C4-2B (cell line): Measurements from ENCODE around the gene MOV10.

ENCODE experiments used
- H3K27ac ChIP-seq: fragments of 450-650 bp; 2 replicates; pipeline ENCODE4 v1.5.1; 2017
- ZFX ChIP-seq: fragments of 450-650 bp; IDR thresholded peaks from 2 replicates; pipeline ENCODE4 v1.6.1; 2017
- TF ChIP-seq, protein P1 (sequence below): fragments of 450-650 bp; conservative IDR thresholded peaks from 2 replicates; pipeline ENCODE4 v1.5.1; 2017; ENCODE audit warnings: mild to moderate bottlenecking

MOV10 gene

DNA sequence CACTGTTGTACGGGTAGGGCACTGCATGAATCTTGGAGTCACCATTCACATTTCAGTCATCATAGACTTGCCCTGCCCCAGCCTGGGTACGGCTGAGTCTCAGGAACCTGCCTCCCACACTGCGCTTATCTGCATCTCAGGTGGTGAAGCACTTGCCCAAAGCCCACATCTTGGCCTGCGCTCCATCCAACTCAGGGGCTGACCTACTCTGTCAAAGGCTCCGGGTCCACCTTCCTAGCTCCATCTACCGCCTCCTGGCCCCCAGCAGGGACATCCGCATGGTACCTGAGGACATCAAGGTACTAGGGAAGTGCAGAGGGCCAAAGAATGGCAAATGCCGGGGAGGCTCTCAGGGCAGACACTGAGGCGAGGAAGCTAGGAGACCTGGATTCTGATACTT is 20.8 kb downstream of the MOV10 start:
- TF ChIP-seq ZFX = no peak
- TF ChIP-seq, protein P1, sequence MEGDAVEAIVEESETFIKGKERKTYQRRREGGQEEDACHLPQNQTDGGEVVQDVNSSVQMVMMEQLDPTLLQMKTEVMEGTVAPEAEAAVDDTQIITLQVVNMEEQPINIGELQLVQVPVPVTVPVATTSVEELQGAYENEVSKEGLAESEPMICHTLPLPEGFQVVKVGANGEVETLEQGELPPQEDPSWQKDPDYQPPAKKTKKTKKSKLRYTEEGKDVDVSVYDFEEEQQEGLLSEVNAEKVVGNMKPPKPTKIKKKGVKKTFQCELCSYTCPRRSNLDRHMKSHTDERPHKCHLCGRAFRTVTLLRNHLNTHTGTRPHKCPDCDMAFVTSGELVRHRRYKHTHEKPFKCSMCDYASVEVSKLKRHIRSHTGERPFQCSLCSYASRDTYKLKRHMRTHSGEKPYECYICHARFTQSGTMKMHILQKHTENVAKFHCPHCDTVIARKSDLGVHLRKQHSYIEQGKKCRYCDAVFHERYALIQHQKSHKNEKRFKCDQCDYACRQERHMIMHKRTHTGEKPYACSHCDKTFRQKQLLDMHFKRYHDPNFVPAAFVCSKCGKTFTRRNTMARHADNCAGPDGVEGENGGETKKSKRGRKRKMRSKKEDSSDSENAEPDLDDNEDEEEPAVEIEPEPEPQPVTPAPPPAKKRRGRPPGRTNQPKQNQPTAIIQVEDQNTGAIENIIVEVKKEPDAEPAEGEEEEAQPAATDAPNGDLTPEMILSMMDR = no peak

DNA sequence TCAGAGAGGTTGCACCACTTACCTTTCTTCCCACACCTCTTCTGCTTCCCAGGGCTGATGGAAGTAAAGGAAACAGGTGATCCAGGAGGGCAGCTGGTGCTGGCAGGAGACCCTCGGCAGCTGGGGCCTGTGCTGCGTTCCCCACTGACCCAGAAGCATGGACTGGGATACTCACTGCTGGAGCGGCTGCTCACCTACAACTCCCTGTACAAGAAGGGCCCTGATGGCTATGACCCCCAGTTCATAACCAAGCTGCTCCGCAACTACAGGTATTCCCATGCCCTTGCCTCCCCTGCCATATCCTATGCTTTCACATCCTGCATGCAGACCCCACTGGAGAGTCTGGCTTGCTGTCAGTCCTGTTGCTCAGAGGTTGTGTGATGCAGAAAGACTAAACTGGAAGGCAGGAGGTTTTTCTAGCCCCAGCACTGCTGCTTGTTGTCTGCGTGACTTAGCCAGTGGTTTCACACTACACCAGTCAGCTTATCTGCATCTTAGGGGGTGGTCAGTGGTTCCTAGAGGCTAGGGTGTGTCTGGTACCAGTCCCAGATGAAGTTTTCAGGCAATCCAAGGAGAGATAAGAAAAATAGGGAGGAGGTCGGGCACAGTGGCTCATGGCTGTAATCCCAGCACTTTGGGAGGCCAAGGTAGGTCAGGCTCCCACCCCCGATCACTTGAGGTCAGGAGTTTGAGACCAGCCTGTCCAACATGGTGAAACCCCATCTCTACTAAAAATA is 22.3 kb downstream of the MOV10 start:
- TF ChIP-seq, protein P1 = no peak
- TF ChIP-seq ZFX = no peak
- no peak overlapping the region for H3K27ac ChIP-seq

More for the DNA sequence above, 20.8 kb downstream of the MOV10 start:
- H3K27ac ChIP-seq = no peak overlapping the region

DNA sequence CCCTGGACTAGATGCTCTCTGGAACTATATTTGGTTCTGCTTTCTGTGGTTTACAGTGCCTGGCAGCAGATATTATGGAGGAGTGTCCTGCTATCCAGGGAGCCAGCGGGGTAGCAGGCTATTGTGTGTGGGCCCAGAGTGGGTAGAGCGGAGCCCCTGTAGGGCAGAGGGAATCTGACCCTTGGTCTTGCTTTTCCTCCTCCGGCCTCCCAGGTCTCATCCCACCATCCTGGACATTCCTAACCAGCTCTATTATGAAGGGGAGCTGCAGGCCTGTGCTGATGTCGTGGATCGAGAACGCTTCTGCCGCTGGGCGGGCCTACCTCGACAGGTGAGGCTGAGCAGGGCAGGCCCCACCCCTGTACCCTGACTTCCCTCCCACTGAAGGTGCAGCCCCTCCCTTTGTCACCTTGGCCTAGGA is 23.3 kb downstream of the MOV10 start:
- TF ChIP-seq ZFX = no peak
- TF ChIP-seq, protein P1 = no peak
- H3K27ac ChIP-seq = peak overlapping the region; percentile 68

DNA sequence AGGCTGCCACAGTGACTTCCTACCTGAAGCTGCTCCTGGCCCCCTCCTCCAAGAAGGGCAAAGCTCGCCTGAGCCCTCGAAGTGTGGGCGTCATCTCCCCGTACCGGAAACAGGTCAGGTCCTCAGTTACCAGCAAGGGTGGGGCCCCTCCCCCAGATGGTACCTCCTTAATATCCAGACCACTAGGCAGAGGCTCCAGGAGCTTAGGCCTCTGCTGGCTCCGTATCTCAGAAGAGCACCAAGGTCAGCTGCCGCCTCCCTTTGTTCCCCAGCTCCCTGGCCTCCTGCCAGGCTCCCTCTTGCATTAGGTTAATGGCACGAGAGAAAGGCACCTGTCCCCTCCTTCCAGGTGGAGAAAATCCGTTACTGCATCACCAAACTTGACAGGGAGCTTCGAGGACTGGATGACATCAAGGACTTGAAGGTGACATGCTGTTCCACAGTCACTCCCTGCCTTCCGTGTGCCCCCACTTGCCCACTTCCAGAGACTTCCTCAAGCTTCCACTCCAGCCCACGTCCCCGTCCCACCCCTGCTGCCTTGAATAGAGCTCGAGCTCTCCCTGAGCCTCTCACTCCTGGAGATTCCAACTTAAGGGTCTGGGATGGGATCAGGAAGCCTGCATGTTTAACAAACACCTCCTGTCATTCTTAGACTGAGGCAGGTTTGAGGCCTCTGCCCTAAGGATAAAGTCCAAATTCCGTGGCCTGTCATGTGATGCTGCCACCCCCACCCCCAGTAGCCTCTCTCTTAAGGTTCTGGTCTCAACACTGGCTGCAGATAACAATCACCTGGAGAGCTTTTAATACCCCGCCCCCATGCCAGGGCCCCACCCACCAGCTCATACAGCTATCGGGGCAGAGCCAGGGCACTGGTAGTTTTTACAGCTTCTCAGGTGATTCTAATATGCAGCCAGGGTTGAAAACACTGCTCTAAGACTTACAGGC is 24.2 kb downstream of the MOV10 start:
- no peak for TF ChIP-seq ZFX
- TF ChIP-seq, protein P1 = no peak
- peak overlapping the region; percentile 68 for H3K27ac ChIP-seq

DNA sequence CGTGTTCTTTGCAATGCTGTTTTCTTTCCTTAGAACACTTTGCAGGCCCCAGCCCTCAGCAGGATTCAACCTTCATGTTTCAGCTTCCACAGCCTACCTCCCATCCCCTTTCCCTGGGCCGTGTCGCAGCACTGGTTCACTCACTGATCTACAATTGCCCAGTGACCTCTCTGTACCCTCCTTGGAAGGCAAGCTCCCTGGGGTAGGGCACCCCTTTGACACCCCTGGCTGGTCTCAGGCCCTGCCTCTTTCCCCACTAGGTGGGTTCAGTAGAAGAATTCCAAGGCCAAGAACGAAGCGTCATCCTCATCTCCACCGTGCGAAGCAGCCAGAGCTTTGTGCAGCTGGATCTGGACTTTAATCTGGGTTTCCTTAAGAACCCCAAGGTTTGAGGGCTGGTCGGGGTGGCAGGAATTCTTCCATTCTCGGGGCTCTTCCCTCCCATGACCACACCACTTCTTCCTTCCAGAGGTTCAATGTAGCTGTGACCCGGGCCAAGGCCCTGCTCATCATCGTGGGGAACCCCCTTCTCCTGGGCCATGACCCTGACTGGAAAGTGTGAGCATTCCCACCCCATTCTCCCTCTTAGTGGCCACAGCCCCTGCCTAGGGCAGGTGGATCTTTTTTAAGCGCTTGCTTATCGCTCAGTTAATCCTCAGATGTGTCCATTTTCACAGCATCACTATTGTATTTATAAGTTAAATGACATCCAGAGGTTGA is 25.1 kb downstream of the MOV10 start:
- H3K27ac ChIP-seq = peak overlapping the region; percentile 68
- TF ChIP-seq, protein P1 = no peak
- TF ChIP-seq ZFX = 0 out of 2 replicates have a peak, but pooled peaks have one; percentile 20

DNA sequence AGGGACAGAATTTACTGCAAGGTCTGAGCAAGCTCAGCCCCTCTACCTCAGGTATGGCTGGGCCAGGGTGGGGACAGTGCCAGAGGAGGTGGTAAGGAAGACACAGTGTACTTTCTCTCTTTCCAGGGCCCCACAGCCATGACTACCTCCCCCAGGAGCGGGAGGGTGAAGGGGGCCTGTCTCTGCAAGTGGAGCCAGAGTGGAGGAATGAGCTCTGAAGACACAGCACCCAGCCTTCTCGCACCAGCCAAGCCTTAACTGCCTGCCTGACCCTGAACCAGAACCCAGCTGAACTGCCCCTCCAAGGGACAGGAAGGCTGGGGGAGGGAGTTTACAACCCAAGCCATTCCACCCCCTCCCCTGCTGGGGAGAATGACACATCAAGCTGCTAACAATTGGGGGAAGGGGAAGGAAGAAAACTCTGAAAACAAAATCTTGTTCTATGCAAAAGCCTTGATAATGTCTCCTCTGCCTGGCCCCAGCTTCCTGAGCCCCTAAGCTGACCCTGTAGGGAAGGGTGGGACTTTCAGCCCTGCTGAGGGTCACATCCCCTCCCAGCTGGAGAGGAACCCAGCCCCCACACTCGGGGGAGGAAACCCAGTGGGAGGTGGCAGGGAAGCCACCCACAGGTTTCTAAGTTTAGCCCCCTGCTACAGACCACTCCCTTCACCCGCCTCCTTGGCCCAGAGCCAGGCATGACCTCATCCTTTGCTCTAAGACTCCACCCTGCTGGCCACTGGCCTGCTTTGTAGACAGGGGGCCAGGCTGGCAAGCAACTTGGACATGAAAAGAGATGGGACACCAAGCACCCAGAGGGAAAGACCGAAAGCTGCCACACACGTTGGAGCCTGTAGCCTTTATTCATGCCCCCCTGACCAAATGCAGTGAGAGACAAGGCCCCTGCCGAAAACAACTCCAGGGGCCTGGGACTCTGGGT is 26.1 kb downstream of the MOV10 start:
- H3K27ac ChIP-seq = peak overlapping the region; percentile 68
- TF ChIP-seq ZFX = no peak
- TF ChIP-seq, protein P1 = no peak
